Tibial artery (tissue), 4 donors: Measurements from ENCODE around the gene AKR7A2.

Source experiments
- DNase-seq, 2 donors: peaks; one replicate each; pipeline ENCODE4 v3.0.0-alpha.2; 2019
- H3K27ac ChIP-seq, 2 donors: fragments of 200-600 bp; sonication (generic) in 1 of 2; 1 replicate in 1 of 2; 2 replicates in 1 of 2; pipeline ENCODE4 v1.5.1; 2018 to 2019; ENCODE audit warnings: mild to moderate bottlenecking in 1 of 2
- H3K27me3 ChIP-seq, 2 donors: fragments of 200-600 bp; sonication (generic) in 1 of 2; one replicate each; pipeline versions ENCODE4 v1.5.1 to v1.6.0; 2016 to 2019
- H3K36me3 ChIP-seq, 3 donors: fragments of 200-600 bp; sonication (generic) in 2 of 3; one replicate each; pipeline ENCODE4 v1.5.1; 2016 to 2019; ENCODE audit warnings: mild to moderate bottlenecking in 2 of 3
- H3K4me1 ChIP-seq, 4 donors: fragments of 200-600 bp; sonication (generic) in 2 of 4; 1 replicate in 3 of 4; 2 replicates in 1 of 4; pipeline ENCODE4 v1.5.1; 2016 to 2019
- H3K4me3 ChIP-seq, 2 donors: fragments of 200-600 bp; sonication (generic) in 1 of 2; 1 replicate in 1 of 2; 2 replicates in 1 of 2; pipeline ENCODE4 v1.5.1; 2018 to 2019; ENCODE audit warnings: mild to moderate bottlenecking in 2 of 2
- H3K9me3 ChIP-seq, 3 donors: fragments of 200-600 bp; sonication (generic) in 1 of 3; one replicate each; pipeline ENCODE4 v1.5.1; 2016 to 2019
- CTCF ChIP-seq, 2 experiments: fragments of 200-600 bp in 1 of 2; fragments of 450-650 bp in 1 of 2; IDR thresholded peaks; one replicate each; pipeline ENCODE4 v1.5.1; 2017 to 2019; ENCODE audit warnings: antibody characterized with exemption in 2 of 2, mild to moderate bottlenecking in 1 of 2, moderate library complexity in 1 of 2
- intact Hi-C: fragments of 100-400 bp; cut with DNase I; formaldehyde crosslinking; loops from one replicate; pipeline ENCODE4 v1.15.0; 2023; ENCODE audit warnings: low total_unique reads

AKR7A2 gene

GRCh38 chr1:19321071-19321470 lies 9.1 kb upstream of the AKR7A2 start:
- no peak overlapping the region for H3K4me3 ChIP-seq
- no peak for DNase-seq
- intact Hi-C loops: no loop called here
- H3K9me3 ChIP-seq: no peaks in the 10 kb centered on the region
- H3K27me3 ChIP-seq: no peaks in the 10 kb centered on the region
- no peak for TF ChIP-seq CTCF (IDR thresholded peaks at IDR 0.05)
- H3K36me3 ChIP-seq: peaks cover 15 to 73% (median 41%) of the 10 kb centered on the region in 3 donors
- H3K4me1 ChIP-seq: peaks cover 0 to under 1% (median 0%) of the 10 kb centered on the region in 4 donors
- H3K27ac ChIP-seq: no peak overlapping the region

- peaks cover 0 to 61% (median 22%) of the 10 kb centered on the region in 3 donors for H3K36me3 ChIP-seq
- TF ChIP-seq CTCF (IDR thresholded peaks at IDR 0.05): no peak
- H3K4me3 ChIP-seq: no peak overlapping the region
- peaks cover 0 to 6% (median 0%) of the 10 kb centered on the region in 4 donors for H3K4me1 ChIP-seq
- no peak for DNase-seq
- no peaks in the 10 kb centered on the region for H3K27me3 ChIP-seq
- H3K9me3 ChIP-seq: no peaks in the 10 kb centered on the region
- intact Hi-C loops: no loop called here
- H3K27ac ChIP-seq: no peak overlapping the region
Observed at GRCh38 chr1:19319196-19319595, 7.3 kb upstream of the AKR7A2 start.

- peaks cover 0 to 24% (median 11%) of the 10 kb centered on the region in 4 donors for H3K4me1 ChIP-seq
- no peaks in the 10 kb centered on the region for H3K9me3 ChIP-seq
- TF ChIP-seq CTCF (IDR thresholded peaks at IDR 0.05): no peak
- peaks cover 0 to 42% (median 11%) of the 10 kb centered on the region in 3 donors for H3K36me3 ChIP-seq
- no peak overlapping the region for H3K27ac ChIP-seq
- DNase-seq: peak in 1 of 2 donors; percentile 57
- H3K27me3 ChIP-seq: no peaks in the 10 kb centered on the region
- H3K4me3 ChIP-seq: no peak overlapping the region
- intact Hi-C loops: no loop called here
Observed at GRCh38 chr1:19317126-19317910, 5.4 kb upstream of the AKR7A2 start.

GRCh38 chr1:19315378-19316198 lies 3.6 kb upstream of the AKR7A2 start:
- intact Hi-C loops: no loop called here
- H3K9me3 ChIP-seq: no peaks in the 10 kb centered on the region
- peaks cover 0 to 34% (median 20%) of the 10 kb centered on the region in 4 donors for H3K4me1 ChIP-seq
- TF ChIP-seq CTCF (IDR thresholded peaks at IDR 0.05): no peak
- DNase-seq: peak in 1 of 2 donors; percentile 57
- H3K4me3 ChIP-seq: no peak overlapping the region
- no peaks in the 10 kb centered on the region for H3K27me3 ChIP-seq
- H3K36me3 ChIP-seq: peaks cover 0 to 35% (median 8%) of the 10 kb centered on the region in 3 donors
- H3K27ac ChIP-seq: no peak overlapping the region

GRCh38 chr1:19313961-19314882 lies 2.3 kb upstream of the AKR7A2 start:
- peaks cover 0 to 37% (median 20%) of the 10 kb centered on the region in 4 donors for H3K4me1 ChIP-seq
- H3K36me3 ChIP-seq: peaks cover 0 to 22% (median 8%) of the 10 kb centered on the region in 3 donors
- no peak for TF ChIP-seq CTCF (IDR thresholded peaks at IDR 0.05)
- H3K27ac ChIP-seq: no peak overlapping the region
- H3K27me3 ChIP-seq: no peaks in the 10 kb centered on the region
- DNase-seq: no peak
- intact Hi-C loops: no loop called here
- no peaks in the 10 kb centered on the region for H3K9me3 ChIP-seq
- H3K4me3 ChIP-seq: no peak overlapping the region
